ENCODE results near the gene TMEM196.
"Not testable (repeated sequence)": the region's sequence is repeated elsewhere in the genome, so short reads cannot be mapped to it uniquely, and the experiment has no call there.

TMEM196 gene

DNA sequence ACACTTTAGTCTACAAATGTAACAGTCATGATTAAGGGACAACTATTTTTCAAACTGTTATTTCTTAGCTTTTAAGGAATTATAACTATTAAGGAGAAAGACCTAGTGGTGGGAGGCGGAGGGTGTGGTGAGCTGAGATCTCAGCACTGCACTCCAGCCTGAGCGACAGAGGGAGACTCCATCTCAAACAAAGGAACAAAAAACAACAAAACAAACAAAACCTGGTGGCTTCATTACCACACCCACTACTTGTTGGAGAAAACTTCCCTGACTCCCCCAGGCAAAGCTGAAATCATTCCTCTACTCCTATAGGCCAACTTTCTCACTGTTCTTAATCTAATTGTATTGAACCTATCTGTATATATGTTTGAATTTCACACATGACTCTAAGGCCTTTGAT is 67.8 kb downstream of the TMEM196 start:
- DNase-seq, result no peak

DNA sequence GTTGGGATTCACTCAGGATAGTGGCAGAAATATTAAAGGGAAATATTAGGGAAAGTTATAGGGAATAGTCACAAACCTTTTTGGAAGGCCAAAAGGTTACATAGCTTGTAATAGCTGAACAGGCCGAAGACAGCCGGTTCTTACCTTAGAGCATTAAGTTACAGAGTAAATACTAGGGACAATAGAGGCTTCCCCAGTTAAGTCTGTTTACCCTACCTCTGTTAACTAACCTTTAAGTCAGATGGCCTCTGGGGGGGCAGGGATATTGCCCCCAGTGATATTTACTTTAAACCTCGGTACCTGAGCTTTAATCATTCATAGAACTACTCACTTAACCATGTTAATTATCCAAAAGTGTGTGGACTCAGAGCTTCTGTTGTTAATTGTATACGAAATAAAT is 71.9 kb downstream of the TMEM196 start:
- DNase-seq, result no peak

DNA sequence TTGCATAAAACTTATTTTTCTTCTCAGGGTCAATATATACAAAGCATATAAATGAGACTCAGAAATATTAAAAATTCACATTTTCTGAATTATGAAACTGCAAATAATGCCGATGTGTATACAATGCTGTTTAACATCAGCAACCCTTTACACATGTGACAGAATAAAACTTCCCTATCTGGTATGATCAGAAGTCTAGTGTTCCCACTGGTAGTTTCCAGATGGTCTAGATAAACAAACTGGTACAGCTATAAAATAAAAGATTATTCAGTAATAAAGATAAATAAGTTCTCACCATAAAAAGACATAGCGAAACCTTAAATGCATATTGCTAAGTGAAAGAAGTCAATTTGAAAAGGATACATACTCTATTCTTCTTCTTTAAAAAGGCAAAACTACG is 72.5 kb downstream of the TMEM196 start:
- no peak for DNase-seq

DNA sequence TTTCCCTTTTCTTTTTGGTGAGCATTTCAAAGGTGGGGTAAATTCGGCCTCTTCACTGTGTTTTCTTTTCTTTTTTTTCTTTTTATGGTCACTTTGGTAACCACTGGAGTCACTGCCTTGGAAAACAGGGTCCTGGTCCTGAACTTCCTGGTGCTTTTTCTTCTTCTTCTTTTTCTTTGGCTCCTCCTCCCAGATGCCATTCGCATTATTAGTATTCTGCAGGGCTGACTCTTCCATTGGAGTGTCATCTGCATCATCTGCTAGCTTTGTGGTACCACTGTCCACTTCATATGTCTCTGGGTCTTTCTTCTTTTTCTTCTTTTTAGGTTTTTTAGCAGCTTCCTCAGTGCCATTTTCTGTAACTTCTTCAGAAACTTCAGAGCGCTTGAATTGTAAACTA is 75.1 kb downstream of the TMEM196 start:
- DNase-seq, result no peak

DNA sequence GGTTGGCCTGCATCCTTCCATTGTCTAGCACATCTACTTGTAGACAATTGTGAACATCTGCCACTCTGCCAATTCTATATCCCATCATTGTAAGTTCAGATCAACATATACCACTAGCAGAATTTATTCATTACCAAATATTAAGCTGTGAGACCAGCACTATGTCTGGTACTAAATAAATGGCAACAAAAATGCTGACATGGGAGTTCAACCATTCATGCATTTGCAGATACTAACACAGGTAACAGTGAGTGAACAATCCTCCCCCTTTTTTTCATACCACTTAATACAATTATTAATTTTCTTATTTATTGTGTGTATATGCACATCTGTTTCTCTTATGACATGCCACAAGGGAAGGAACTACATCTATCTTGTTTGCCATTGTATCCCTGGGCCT is 76.5 kb downstream of the TMEM196 start:
- no peak for DNase-seq

DNA sequence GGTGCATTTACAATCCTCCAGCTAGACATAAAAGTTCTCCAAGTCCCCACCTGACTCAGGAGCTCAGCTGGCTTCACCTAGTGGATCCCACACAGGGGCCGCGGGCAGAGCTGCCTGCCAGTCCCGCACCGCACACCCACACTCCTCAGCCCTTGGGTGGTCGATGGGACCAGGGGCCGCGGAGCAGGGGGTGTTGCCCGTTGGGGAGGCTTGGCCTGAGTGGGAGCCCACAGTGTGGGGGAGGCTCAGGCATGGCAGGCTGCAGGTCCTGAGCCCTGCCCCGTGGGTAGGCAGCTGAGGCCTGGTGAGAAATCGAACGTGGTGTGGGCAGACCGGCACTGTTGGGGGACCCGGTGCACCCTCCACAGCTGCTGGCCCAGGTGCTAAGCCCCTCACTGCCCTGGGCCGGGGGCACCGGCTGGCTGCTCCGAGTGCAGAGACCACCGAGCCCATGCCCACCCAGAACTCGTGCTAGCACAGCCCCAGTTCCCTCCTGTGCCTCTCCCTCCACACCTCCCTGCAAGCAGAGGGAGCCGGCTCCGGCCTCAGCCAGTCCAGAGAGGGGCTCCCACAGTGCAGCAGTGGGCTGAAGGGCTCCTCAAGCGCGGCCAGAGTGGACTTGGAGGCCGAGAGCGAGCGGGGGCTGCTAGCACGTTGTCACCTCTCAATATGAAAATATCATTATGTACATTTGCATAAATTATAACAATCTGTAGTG is 81.1 kb downstream of the TMEM196 start:
- DNase-seq, result no peak

DNA sequence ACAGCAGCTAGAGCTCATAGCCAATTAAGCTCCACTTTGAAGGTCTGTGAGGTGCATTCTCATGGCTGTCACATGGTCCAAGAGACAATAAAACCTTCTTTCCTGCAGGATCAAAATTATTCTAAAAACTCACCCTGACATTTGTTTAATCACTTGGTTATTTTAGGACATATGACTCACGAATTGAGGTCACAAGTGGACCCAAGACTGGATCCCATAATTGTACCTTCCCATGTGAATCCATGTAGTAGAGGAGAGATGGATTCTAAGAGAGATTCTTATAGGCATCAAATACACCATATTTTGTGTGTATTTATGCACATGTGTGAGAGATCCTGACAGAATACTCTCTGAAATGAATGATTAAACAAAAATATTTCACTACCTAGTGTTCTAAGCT is 82.7 kb downstream of the TMEM196 start:
- no peak for DNase-seq

DNA sequence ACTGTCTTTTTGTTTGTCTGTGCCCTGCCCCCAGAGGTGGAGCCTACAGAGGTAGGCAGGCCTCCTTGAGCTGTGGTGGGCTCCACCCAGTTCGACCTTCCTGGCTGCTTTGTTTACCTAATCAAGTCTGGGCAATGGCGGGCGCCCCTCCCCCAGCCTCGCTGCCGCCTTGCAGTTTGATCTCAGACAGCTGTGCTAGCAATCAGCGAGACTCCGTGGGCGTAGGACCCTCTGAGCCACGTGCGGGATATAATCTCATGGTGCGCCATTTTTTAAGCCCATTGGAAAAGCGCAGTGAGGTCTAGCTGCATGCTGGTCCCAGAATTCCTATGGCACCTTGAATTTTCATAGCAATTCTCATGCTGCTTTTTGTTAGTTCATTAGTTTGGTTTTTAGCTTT is 84.3 kb downstream of the TMEM196 start:
- not testable (repeated sequence) for DNase-seq

- DNase-seq, result no peak
Measured at GRCh38 chr7:19681596-19681995, 91.8 kb downstream of the TMEM196 start.

GRCh38 chr7:19677180-19677579 is 96.2 kb downstream of the TMEM196 start:
- DNase-seq, result no peak

GRCh38 chr7:19675816-19676215 is 97.6 kb downstream of the TMEM196 start:
- DNase-seq, result no peak

DNA sequence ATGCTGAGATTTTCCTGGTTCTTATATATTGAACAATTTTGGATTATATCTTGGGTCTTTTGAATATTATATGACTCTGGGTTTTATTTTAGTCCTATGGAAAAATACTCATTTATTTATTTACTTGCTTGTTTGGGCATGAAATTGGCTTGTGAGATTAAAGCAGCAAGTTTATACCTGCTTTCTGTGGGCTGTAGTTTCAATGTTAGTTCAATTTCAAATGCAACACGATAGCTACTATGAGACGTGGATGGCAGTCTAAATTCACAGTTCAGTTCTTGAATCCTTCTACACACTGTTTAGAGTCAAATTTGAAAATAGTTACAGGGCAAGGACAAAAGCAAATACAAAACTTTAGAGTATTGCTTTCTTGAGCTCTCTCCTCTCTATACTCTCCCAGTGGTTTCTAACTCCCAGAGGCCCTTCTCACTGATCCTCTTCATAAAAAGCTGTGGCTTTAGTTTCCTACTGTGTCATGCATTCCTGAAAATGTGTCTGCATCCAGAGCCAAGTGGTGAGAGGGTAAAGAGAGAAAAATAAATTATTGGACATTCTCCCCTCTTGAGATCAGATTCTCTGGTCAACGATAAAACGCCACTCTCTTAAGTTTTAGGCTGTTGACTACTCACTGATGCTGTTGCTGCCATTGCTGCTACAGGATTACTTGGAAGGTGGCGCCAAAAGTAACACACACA is 99.0 kb downstream of the TMEM196 start:
- DNase-seq, result no peak

DNA sequence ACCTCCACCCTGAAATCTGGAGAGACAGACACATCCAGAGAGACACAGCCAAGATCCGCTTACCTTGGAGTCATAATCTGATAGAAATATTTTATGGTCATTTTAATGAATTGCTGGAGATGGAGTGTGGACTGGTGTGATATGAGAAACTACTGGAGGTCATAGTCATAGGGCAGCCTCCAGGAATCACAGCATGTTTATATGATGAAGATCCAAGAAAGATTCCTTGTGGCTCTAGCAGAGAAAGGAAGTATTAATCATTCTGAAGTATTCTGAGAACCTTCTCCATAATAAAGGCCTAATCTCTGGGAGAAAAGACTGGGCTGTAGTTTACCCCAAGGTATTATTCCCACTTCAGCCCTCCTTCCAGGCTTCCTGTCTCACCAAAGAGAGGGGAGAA is 102.6 kb downstream of the TMEM196 start:
- DNase-seq, result no peak

All from NCI-H1436 (cell line).